Endothelial cell of umbilical vein (primary cell): ENCODE results near the gene UBE2K. TPM values are rescaled to one million over a fixed set of nuclear protein-coding genes. Genes with fewer than 3 reads are reported as not detected.

ENCODE experiments used
- BruUV-seq: library from RNA; stranded (reverse); fragments of 400-500 nt; replicated peaks from 2 replicates; lab custom pipeline; 2021; lab: Mats Ljungman, UMichigan
- CTCF ChIA-PET: fragments of 300-600, 350-600 bp; sonication (Branson Sonifier 250); formaldehyde crosslinking; loops from one replicate; lab custom pipeline; 2021; ENCODE audit warnings: antibody characterized with exemption, inconsistent platforms; lab: Charles Lee
- POLR2A ChIA-PET: fragments of 300-600, 350-600 bp; sonication (Branson Sonifier 250); formaldehyde crosslinking; loops from one replicate; lab custom pipeline; 2021; ENCODE audit warnings: antibody characterized with exemption, inconsistent platforms; lab: Charles Lee
- DNase-seq: peaks from one replicate; pipeline ENCODE4 v3.0.0-alpha.2; 2011; ENCODE audit warnings: low read depth, low spot score
- FAIRE-seq: peaks from 2 replicates; lab custom pipeline; 2011; peaks lifted over from hg19 to GRCh38; lab: Jason Lieb, UNC
- H2AFZ ChIP-seq: 2 replicates; pipeline ENCODE4 v1.6.0; 2012; ENCODE audit warnings: low read depth, low read length, control low read depth, inconsistent platforms
- H3K27ac ChIP-seq: 2 replicates; pipeline ENCODE4 v1.5.1; 2011; ENCODE audit warnings: low read depth, mild to moderate bottlenecking, control low read depth, low read length, moderate library complexity; ENCODE audit not compliant: insufficient read depth
- H3K27me3 ChIP-seq, 2 experiments: 2 replicates each; pipeline versions ENCODE4 v1.6.0 to v1.6.1; 2011; ENCODE audit warnings: low read length in 2 of 2, mixed read lengths in 1 of 2; ENCODE audit not compliant: control insufficient read depth in 2 of 2, insufficient read depth in 2 of 2
- H3K36me3 ChIP-seq, 2 experiments: 2 replicates in 1 of 2; 3 replicates in 1 of 2; pipeline ENCODE4 v1.5.1; 2011; ENCODE audit warnings: low read length in 2 of 2, mild to moderate bottlenecking in 1 of 2, moderate library complexity in 1 of 2; ENCODE audit not compliant: control insufficient read depth in 2 of 2, insufficient read depth in 2 of 2; ENCODE audit errors: extremely low read depth in 1 of 2
- H3K4me1 ChIP-seq: 3 replicates; pipeline ENCODE4 v1.5.1; 2011; ENCODE audit warnings: mild to moderate bottlenecking, low read length; ENCODE audit not compliant: control insufficient read depth, insufficient read depth; ENCODE audit errors: extremely low read depth
- H3K4me2 ChIP-seq: 2 replicates; pipeline ENCODE4 v1.6.1; 2011; ENCODE audit warnings: low read length, control low read depth, mixed read lengths; ENCODE audit not compliant: insufficient read depth
- H3K4me3 ChIP-seq, 3 experiments: fragments of 200-600 bp in 1 of 3; sonication (generic), shearing (Covaris generic) in 1 of 3; replicated peaks in 1 of 3; 2 replicates each; pipeline ENCODE4 v1.5.1; 2011 to 2016; ENCODE audit warnings: control low read depth in 3 of 3, low read length in 3 of 3, mild to moderate bottlenecking in 2 of 3, inconsistent platforms in 1 of 3, low read depth in 1 of 3, moderate library complexity in 1 of 3; ENCODE audit not compliant: insufficient read depth in 1 of 3
- H3K79me2 ChIP-seq: 2 replicates; pipeline ENCODE4 v1.6.0; 2012; ENCODE audit warnings: low read length, inconsistent platforms; ENCODE audit not compliant: control insufficient read depth, insufficient read depth
- H3K9ac ChIP-seq: replicated peaks from 2 replicates; pipeline ENCODE3; 2011; ENCODE audit warnings: low read length, control low read depth; ENCODE audit not compliant: insufficient read depth; ENCODE audit errors: extremely low read depth
- H3K9me1 ChIP-seq: replicated peaks from 3 replicates; pipeline ENCODE4 v1.6.0; 2011; ENCODE audit warnings: mild to moderate bottlenecking, low read length; ENCODE audit not compliant: control insufficient read depth, insufficient read depth; ENCODE audit errors: extremely low read depth
- H3K9me3 ChIP-seq: replicated peaks from 2 replicates; pipeline ENCODE4 v1.5.1; 2012; ENCODE audit warnings: low read length, inconsistent platforms; ENCODE audit not compliant: control insufficient read depth, insufficient read depth
- H4K20me1 ChIP-seq: replicated peaks from 2 replicates; pipeline ENCODE3; 2011; ENCODE audit warnings: mild to moderate bottlenecking, low read length; ENCODE audit not compliant: control insufficient read depth, insufficient read depth; ENCODE audit errors: extremely low read depth
- EZH2 ChIP-seq: IDR thresholded peaks from 2 replicates; pipeline ENCODE4 v1.6.1; 2012; ENCODE audit warnings: borderline replicate concordance, low read depth, mild to moderate bottlenecking, moderate library complexity, low read length, inconsistent platforms; ENCODE audit not compliant: severe bottlenecking
- FOS ChIP-seq: IDR thresholded peaks from 2 replicates; pipeline ENCODE4 v1.6.1; 2011; ENCODE audit warnings: mild to moderate bottlenecking, low read length, moderate library complexity, borderline replicate concordance; ENCODE audit not compliant: insufficient read depth
- GATA2 ChIP-seq: IDR thresholded peaks from 2 replicates; pipeline ENCODE4 v1.7.0; 2011; ENCODE audit warnings: low read depth, mild to moderate bottlenecking, moderate library complexity, mixed read lengths, low read length; ENCODE audit not compliant: insufficient read length, insufficient read depth
- JUN ChIP-seq: IDR thresholded peaks from 2 replicates; pipeline ENCODE4 v1.6.1; 2011; ENCODE audit warnings: borderline replicate concordance, low read depth; ENCODE audit not compliant: insufficient read length, insufficient read depth
- MYC ChIP-seq: IDR thresholded peaks from one replicate; pipeline ENCODE4 v1.6.1; 2011; ENCODE audit warnings: mild to moderate bottlenecking, low read depth, low read length
- POLR2A ChIP-seq: IDR thresholded peaks from 2 replicates; pipeline ENCODE4 v1.6.1; 2012; ENCODE audit warnings: low read depth, mild to moderate bottlenecking, control low read depth, low read length
- POLR2AphosphoS5 ChIP-seq: IDR thresholded peaks from 2 replicates; pipeline ENCODE4 v1.6.1; 2012; ENCODE audit warnings: low read depth, mild to moderate bottlenecking, control low read depth, low read length, moderate library complexity; ENCODE audit not compliant: insufficient read depth
- dilution Hi-C: fragments of 300-500 bp; cut with MboI; formaldehyde crosslinking; loops from one replicate; pipeline ENCODE4 v1.15.0; 2019; ENCODE audit warnings: low sequenced_read_pairs; ENCODE audit not compliant: extremely low pct_ligation_motif_present
- intact Hi-C: fragments of 100-400 bp; cut with micrococcal nuclease; formaldehyde crosslinking; loops from one replicate; pipeline ENCODE4 v1.10.0; 2022
- polyA plus RNA-seq, 4 experiments: library from polyadenylated mRNA; depleted of rRNA in 3 of 4; stranded (reverse) in 3 of 4; unstranded in 1 of 4; fragments of >200 nt; gene quantifications; 2 replicates each; pipeline versions ENCODE4 v1.2.1 to v1.2.3, GENCODE V29; 2011 to 2012; ENCODE audit warnings: missing spikeins in 1 of 4
- total RNA-seq: library from RNA; stranded (reverse); gene quantifications from 2 replicates; pipeline ENCODE4 v1.2.3, GENCODE V29; 2021
- TF ChIP-seq, protein P1 (sequence below): IDR thresholded peaks from 2 replicates; pipeline ENCODE4 v1.6.1; 2011; ENCODE audit not compliant: insufficient read depth, insufficient read length
- TF ChIP-seq, protein P2 (sequence below), 2 donors: IDR thresholded peaks; 1 replicate in 1 of 2; 2 replicates in 1 of 2; pipeline ENCODE4 v1.5.1; 2011; ENCODE audit warnings: low read length in 2 of 2, mild to moderate bottlenecking in 2 of 2, moderate library complexity in 2 of 2, control low read depth in 1 of 2, inconsistent platforms in 1 of 2, low read depth in 1 of 2; ENCODE audit not compliant: insufficient read depth in 1 of 2; ENCODE audit errors: extremely low read depth in 1 of 2

The UBE2K gene
- total and polyA plus RNA-seq, 2 donors (not counting 3 experiments of a cell fraction or from before 2014, with no cell fraction given): 32.5 to 97.8 TPM

DNA sequence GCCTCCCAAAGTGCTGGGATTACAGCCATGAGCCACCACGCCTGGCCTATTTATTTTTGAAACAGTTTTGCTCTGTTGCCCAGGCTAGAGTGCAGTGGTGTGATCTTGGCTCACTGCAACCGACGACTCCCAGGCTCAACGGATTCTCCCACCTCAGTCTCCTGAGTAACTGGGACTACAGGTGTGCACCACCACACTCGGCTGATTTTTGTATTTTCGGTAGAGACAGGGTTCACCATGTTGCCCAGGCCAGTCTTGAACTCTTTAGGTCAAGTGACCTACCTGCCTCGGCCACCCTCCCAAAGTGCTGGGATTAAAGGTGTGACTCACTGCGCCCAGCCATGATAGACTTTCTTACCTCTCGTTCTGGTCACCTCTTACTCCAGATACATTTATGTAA is 124.0 kb downstream of the UBE2K start:
- Histone ChIP-seq H4K20me1 (no peaks in the 10 kb centered on the region), H3K27me3 (no peaks in the 10 kb centered on the region), H3K4me1 (peaks cover 20% of the 10 kb centered on the region), H3K36me3 (peaks cover 3 to 5% of the 10 kb centered on the region in 2 experiments), H3K4me3 (no peak overlapping the region), H3K79me2 (no peaks in the 10 kb centered on the region), H3K4me2 (no peak overlapping the region), H3K9me1 (no peaks in the 10 kb centered on the region), H3K9me3 (no peaks in the 10 kb centered on the region), H3K9ac (no peak overlapping the region), H2AFZ (no peak overlapping the region), H3K27ac (no peak overlapping the region)
- POLR2A ChIA-PET: no interaction called here
- intact Hi-C loops: loop anchor here (2.0 to 5.0 kb wide), 3 partner anchors 45 to 155 kb away; partner anchors contain the start of genes PDS5A and UBE2K
- TF ChIP-seq FOS (no peak), GATA2 (no peak), MYC (no peak), EZH2 (no peak), POLR2AphosphoS5 (no peak), JUN (no peak), POLR2A (no peak)
- TF ChIP-seq, protein P1, sequence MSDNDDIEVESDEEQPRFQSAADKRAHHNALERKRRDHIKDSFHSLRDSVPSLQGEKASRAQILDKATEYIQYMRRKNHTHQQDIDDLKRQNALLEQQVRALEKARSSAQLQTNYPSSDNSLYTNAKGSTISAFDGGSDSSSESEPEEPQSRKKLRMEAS: no peak
- TF ChIP-seq, protein P2, sequence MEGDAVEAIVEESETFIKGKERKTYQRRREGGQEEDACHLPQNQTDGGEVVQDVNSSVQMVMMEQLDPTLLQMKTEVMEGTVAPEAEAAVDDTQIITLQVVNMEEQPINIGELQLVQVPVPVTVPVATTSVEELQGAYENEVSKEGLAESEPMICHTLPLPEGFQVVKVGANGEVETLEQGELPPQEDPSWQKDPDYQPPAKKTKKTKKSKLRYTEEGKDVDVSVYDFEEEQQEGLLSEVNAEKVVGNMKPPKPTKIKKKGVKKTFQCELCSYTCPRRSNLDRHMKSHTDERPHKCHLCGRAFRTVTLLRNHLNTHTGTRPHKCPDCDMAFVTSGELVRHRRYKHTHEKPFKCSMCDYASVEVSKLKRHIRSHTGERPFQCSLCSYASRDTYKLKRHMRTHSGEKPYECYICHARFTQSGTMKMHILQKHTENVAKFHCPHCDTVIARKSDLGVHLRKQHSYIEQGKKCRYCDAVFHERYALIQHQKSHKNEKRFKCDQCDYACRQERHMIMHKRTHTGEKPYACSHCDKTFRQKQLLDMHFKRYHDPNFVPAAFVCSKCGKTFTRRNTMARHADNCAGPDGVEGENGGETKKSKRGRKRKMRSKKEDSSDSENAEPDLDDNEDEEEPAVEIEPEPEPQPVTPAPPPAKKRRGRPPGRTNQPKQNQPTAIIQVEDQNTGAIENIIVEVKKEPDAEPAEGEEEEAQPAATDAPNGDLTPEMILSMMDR (IDR thresholded peaks at IDR 0.05; ENCODE audit: extremely low read depth in 1 of 2, insufficient read depth in 1 of 2, low read depth in 1 of 2, low read length in 2 of 2): no peak
- CTCF ChIA-PET: no interaction called here
- no peak for FAIRE-seq
- BruUV-seq: no TSS peak
- no peak for DNase-seq
- dilution Hi-C loops: no loop called here
